GM19452 (cell line): Measurements from ENCODE around the gene MRS2.

Experiments used
- ATAC-seq: cut with Tn5 transposase; IDR thresholded peaks from one replicate; pipeline ENCODE4 v1.9.1; 2021; ENCODE audit not compliant: unreplicated experiment

The MRS2 gene

GRCh38 chr6:24460966-24461365 is 58.2 kb downstream of the MRS2 start:
- no peak for ATAC-seq

- ATAC-seq = no peak
Measured at GRCh38 chr6:24464253-24465038, 61.7 kb downstream of the MRS2 start.

- ATAC-seq = no peak
Measured at GRCh38 chr6:24469811-24470210, 67.1 kb downstream of the MRS2 start.

GRCh38 chr6:24472181-24472580 is 69.4 kb downstream of the MRS2 start:
- ATAC-seq = no peak
